OCI-LY1 (cell line): ENCODE data around the gene AFDN.

Source experiments
- CTCF ChIP-seq: fragments of 200-600 bp; sonication (generic), shearing (Covaris generic); IDR thresholded peaks from 2 replicates; pipeline ENCODE4 v1.5.1; 2017; ENCODE audit warnings: mild to moderate bottlenecking, antibody characterized with exemption, low read length, moderate library complexity, mixed read lengths
- EZH2 ChIP-seq: fragments of 200-600 bp; sonication (generic), shearing (Covaris generic); IDR thresholded peaks from 2 replicates; pipeline ENCODE4 v1.8.0; 2017; ENCODE audit warnings: borderline replicate concordance, mixed run types, mild to moderate bottlenecking, antibody characterized with exemption, low read length, moderate library complexity, mixed read lengths

GRCh38 chr6:167998215-167998614 is 171.5 kb downstream of the AFDN start:
- no peak for TF ChIP-seq CTCF
- TF ChIP-seq EZH2, result no peak
